ENCODE measurements around the gene POU2F3.
A peak's percentile ranks its signal among the peaks of the same experiment; 100 is the strongest.

The POU2F3 gene

GRCh38 chr11:120331301-120331996 lies 91.5 kb downstream of the POU2F3 start:
- ATAC-seq (replicated peaks) (no peak), DNase-seq (no peak)
- Mint-ChIP-seq H3K4me1 (peaks cover 12 to 16% of the 10 kb centered on the region in 2 donors), H3K27me3 (peaks cover 41 to 61% of the 10 kb centered on the region in 2 donors), H3K9me3 (no peaks in the 10 kb centered on the region), H3K27ac (no peak overlapping the region), H3K36me3 (peaks cover 0 to 4% of the 10 kb centered on the region in 2 donors), H3K4me3 (no peak overlapping the region)

DNA sequence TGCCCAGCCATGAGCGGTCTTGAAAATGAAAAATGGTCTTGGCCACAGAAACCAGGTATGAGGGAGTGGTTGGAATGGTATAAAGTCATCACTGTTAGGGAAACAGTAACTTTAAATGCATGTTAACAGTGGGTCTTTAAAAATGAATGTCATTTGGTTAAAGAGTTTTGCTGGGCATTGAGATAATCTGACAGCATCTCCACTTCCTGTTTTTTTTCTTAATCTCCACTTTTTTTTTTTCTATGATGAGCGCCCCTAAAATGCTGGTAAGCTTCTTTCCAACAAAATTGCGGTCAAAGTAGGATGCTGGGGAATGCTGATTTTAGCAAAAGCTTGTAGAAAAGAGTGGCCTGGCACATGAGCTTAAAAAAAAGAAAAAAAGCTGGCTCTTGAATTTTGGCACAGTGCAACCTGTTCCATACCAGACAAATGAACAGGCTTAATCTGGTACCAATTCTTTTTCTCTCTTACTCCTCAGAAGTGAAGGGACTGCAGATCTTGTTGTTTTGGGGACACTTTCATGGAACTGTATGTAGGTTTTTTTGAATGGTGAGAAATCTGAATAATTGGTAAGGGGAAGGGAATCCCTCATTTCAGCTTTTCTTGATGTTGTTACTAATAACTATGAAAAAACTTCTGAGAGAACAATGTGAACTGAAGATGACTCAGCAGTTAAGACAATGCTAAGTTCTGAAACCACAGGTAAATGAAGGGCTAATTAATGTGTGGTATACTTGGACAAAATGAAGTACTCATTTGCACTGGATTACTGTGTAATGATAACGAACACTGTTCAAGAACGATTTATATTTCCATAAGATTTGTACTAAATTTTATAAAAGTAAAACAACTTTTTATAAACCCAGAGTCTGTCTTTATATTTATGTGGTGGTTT lies 93.1 kb downstream of the POU2F3 start:
- H3K4me1 Mint-ChIP-seq, result peaks cover 14 to 23% of the 10 kb centered on the region in 2 donors
- no peak overlapping the region for H3K4me3 Mint-ChIP-seq
- peaks cover 37 to 57% of the 10 kb centered on the region in 2 donors for H3K27me3 Mint-ChIP-seq
- no peaks in the 10 kb centered on the region for H3K9me3 Mint-ChIP-seq
- ATAC-seq (replicated peaks), result no peak
- no peak for DNase-seq
- no peak overlapping the region for H3K27ac Mint-ChIP-seq
- H3K36me3 Mint-ChIP-seq, result peaks cover 0 to 4% of the 10 kb centered on the region in 2 donors

DNA sequence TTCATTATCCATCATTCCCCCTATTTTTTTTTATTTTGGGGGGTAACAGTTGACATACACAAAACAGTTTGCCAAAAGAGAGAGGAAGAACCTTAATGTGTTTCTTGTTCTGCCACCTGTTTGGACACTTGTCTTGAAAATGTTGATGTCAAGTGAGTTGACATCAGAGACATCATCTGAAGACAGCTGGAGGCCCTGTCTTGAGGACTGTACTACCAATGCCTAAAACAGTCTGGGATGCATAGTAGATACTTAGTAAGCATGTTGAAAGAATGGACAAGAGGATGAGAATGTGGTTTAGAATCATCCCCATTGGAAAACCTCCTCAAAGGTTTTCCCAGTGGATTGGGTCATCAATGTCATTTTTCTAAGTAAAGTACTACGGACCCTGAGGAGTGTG lies 93.9 kb downstream of the POU2F3 start:
- peaks cover 0 to 4% of the 10 kb centered on the region in 2 donors for H3K36me3 Mint-ChIP-seq
- peaks cover 12 to 23% of the 10 kb centered on the region in 2 donors for H3K4me1 Mint-ChIP-seq
- ATAC-seq (replicated peaks) (no peak), DNase-seq (no peak)
- no peaks in the 10 kb centered on the region for H3K9me3 Mint-ChIP-seq
- H3K27me3 Mint-ChIP-seq, result peaks cover 33 to 51% of the 10 kb centered on the region in 2 donors
- H3K27ac Mint-ChIP-seq, result no peak overlapping the region
- no peak overlapping the region for H3K4me3 Mint-ChIP-seq

- Mint-ChIP-seq H3K36me3 (peaks cover 0 to 4% of the 10 kb centered on the region in 2 donors), H3K4me3 (no peak overlapping the region), H3K4me1 (peaks cover 12 to 23% of the 10 kb centered on the region in 2 donors), H3K27me3 (peaks cover 32 to 48% of the 10 kb centered on the region in 2 donors), H3K27ac (no peak overlapping the region), H3K9me3 (no peaks in the 10 kb centered on the region)
- DNase-seq, result no peak
- ATAC-seq (replicated peaks), result no peak
These were observed 94.4 kb downstream of the POU2F3 start for GRCh38 chr11:120334332-120334731.

- Mint-ChIP-seq H3K4me3 (peak overlapping the region; percentile 66 to 93), H3K9me3 (no peaks in the 10 kb centered on the region), H3K27me3 (peaks cover 36 to 48% of the 10 kb centered on the region in 2 donors), H3K4me1 (peaks cover 16 to 29% of the 10 kb centered on the region in 2 donors), H3K27ac (no peak overlapping the region), H3K36me3 (peaks cover 3 to 4% of the 10 kb centered on the region in 2 donors)
- ATAC-seq (replicated peaks) (peak; percentile 22 to 28), DNase-seq (peak; percentile 47)
These were observed 95.0 kb downstream of the POU2F3 start for GRCh38 chr11:120334894-120335462.

GRCh38 chr11:120335556-120335907 lies 95.6 kb downstream of the POU2F3 start:
- peak; percentile 39 to 45 for ATAC-seq (replicated peaks)
- H3K9me3 Mint-ChIP-seq, result no peaks in the 10 kb centered on the region

DNA sequence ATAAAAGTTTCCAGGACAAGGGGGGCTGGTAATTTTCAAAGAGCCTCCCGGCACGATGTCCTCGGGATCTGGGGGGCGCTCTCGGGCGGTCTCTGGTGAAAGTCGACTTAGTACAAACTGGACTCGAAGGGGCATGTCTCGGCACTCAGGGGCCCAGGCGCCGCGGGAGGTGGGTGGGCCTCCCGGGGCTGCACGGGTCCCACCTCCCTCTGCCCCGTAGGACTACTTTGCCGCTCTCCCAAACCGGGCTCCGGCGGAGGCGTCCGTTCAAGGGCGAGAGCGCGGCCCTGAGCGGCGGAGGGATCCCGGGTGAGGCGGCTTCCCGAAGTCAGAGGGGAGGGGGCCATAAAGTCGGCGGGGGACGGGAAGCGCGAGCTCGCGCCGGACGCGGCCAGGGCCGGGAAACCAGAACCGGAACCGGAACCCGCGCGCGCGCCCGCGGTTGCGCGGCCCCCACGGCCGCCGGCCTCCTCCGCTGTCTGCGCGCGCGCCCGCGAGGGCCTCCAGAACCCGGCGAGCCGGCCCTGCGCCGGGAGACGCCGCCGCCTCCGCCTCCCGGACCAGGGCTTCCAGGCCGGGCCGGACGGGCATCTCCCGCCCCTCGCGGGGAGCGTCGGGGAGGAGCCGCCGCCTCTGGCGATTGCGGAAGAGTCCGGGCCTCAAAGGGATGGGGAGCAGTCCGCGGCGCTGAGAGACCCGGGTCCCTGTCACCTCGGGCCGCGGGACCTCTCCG lies 96.1 kb downstream of the POU2F3 start, which contains the start of gene ARHGEF12:
TSS of gene ARHGEF12 (plus strand) at position 506 of the 733 bp plus-strand sequence. CDS start 831 bp downstream, outside the sequence.
- Mint-ChIP-seq H3K36me3 (peaks cover 0 to 4% of the 10 kb centered on the region in 2 donors), H3K4me1 (peaks cover 16 to 29% of the 10 kb centered on the region in 2 donors), H3K4me3 (peak within 1 kb of the TSS; percentile 92 to 93), H3K27ac (peak within 1 kb of the TSS; percentile 86), H3K9me3 (no peaks in the 10 kb centered on the region), H3K27me3 (peaks cover 27 to 45% of the 10 kb centered on the region in 2 donors)
- peak; percentile 75 to 82 for ATAC-seq (replicated peaks)
- DNase-seq, result peak; percentile 79

More at GRCh38 chr11:120335556-120335907, 95.6 kb downstream of the POU2F3 start:
- Mint-ChIP-seq H3K36me3 (peaks cover 0 to 4% of the 10 kb centered on the region in 2 donors), H3K27ac (peak overlapping the region; percentile 20), H3K4me1 (peaks cover 16 to 29% of the 10 kb centered on the region in 2 donors), H3K4me3 (peak overlapping the region; percentile 66 to 93), H3K27me3 (peaks cover 32 to 48% of the 10 kb centered on the region in 2 donors)
- no peak for DNase-seq

GRCh38 chr11:120336641-120337354 lies 96.9 kb downstream of the POU2F3 start:
- peak; percentile 69 to 70 for ATAC-seq (replicated peaks)
- H3K4me3 Mint-ChIP-seq, result peak overlapping the region; percentile 92 to 93
- H3K4me1 Mint-ChIP-seq, result peaks cover 16 to 29% of the 10 kb centered on the region in 2 donors
- no peaks in the 10 kb centered on the region for H3K9me3 Mint-ChIP-seq
- H3K36me3 Mint-ChIP-seq, result peaks cover 0 to 4% of the 10 kb centered on the region in 2 donors
- peak overlapping the region; percentile 86 for H3K27ac Mint-ChIP-seq
- peak; percentile 42 for DNase-seq
- peaks cover 24 to 38% of the 10 kb centered on the region in 2 donors for H3K27me3 Mint-ChIP-seq

- Mint-ChIP-seq H3K27ac (peak overlapping the region; percentile 86), H3K36me3 (peaks cover 3 to 4% of the 10 kb centered on the region in 2 donors), H3K4me1 (peaks cover 19 to 36% of the 10 kb centered on the region in 2 donors), H3K9me3 (peaks cover 0 to 2% of the 10 kb centered on the region in 2 donors), H3K27me3 (peaks cover 30 to 42% of the 10 kb centered on the region in 2 donors), H3K4me3 (peak overlapping the region; percentile 92 to 93)
- ATAC-seq (replicated peaks), result no peak
- no peak for DNase-seq
These were observed 97.6 kb downstream of the POU2F3 start for GRCh38 chr11:120337355-120338106.

DNA sequence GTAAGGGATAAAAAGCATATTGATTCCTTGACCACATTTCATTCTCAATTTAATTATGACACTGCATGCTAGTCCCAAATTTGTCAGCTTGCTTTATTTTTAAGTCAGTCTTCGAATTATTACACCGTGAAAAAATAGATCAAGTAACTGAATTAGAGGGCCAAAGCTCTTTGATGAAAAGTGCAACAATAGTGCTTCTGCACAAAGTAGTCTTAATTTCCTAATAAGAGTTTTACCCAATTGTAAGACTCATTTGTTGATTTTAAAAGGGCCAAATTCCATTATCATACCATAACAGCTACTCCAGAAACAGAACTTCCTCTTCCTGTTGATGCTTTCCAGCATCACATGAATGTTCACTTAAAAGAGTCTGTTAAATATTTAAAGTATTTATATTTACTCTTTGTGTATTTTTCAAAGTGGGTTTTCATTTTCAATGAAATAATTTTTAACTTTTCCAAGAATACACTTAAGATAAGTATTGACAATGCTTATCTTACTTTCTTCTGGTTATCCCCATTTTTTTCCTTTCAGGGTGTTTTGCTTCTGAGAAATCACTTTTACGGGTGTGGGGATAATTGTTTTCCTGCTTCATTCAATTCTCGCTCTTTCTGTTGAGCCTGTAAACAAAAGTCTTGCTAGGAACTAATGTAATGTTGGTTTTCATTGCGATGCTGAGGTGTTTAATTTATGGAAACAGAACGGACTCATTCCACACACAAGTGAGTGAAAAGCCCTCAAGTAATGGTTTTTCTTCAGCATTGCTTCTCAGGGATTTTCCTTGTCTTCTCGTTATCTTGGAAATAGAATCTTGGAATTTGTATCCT lies 98.4 kb downstream of the POU2F3 start:
- Mint-ChIP-seq H3K9me3 (peaks cover 0 to 2% of the 10 kb centered on the region in 2 donors), H3K27ac (no peak overlapping the region), H3K4me1 (peaks cover 19 to 36% of the 10 kb centered on the region in 2 donors), H3K36me3 (peaks cover 4% of the 10 kb centered on the region in 2 donors), H3K27me3 (peaks cover 31 to 38% of the 10 kb centered on the region in 2 donors), H3K4me3 (peak overlapping the region in 1 of 2 donors; percentile 93)
- ATAC-seq (replicated peaks), result no peak
- no peak for DNase-seq

DNA sequence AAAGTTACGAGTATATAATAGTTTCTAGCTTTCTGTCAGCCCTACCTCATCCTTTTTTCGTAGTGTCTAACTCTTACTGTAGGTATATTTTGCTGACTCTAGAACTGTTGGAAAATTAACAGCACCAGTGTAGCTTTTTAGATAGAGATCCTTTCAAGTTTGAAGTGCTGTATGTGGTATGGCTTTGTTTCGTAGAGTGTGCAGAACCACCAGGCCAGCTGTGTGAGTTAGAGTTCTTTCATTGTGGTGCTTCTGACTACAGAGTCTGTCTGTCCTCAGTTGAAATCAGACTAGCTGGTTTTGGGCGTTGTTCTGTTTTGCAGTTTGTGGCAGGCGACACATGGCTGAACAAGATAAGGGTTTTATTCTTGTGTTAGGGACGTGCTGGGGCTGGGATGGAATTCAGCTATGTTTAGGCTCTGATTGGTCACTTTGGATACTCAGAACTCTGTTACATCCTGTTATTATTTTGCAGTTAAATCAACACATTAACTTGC lies 99.5 kb downstream of the POU2F3 start:
- ATAC-seq (replicated peaks) (no peak), DNase-seq (no peak)
- H3K27ac Mint-ChIP-seq, result no peak overlapping the region
- H3K27me3 Mint-ChIP-seq, result peaks cover 27 to 37% of the 10 kb centered on the region in 2 donors
- no peak overlapping the region for H3K4me3 Mint-ChIP-seq
- peaks cover 4% of the 10 kb centered on the region in 2 donors for H3K36me3 Mint-ChIP-seq
- peaks cover 22 to 46% of the 10 kb centered on the region in 2 donors for H3K4me1 Mint-ChIP-seq
- peaks cover 0 to 2% of the 10 kb centered on the region in 2 donors for H3K9me3 Mint-ChIP-seq

DNA sequence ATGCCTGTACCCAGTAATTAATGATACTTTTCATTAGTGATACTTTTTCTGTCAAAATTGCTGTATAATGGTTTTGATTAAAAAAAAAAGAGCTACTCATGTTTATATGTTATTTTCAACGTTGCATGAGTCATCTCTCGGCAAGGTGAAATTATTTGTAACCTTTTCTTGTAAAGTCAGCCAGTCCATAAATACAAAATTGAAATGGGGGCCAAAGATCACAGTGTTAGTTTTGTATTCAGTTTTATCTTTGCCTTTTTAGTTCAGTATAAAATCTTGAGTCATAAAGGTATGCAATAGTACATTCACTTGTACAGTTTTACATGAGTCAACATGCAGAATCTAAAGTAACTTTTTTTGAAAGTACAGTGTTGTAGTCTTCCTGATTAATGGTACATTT lies 100.6 kb downstream of the POU2F3 start:
- Mint-ChIP-seq H3K4me3 (no peak overlapping the region), H3K27me3 (peaks cover 31 to 43% of the 10 kb centered on the region in 2 donors), H3K27ac (no peak overlapping the region), H3K9me3 (peaks cover 0 to 2% of the 10 kb centered on the region in 2 donors), H3K4me1 (peaks cover 27 to 48% of the 10 kb centered on the region in 2 donors), H3K36me3 (peaks cover 4% of the 10 kb centered on the region in 2 donors)
- DNase-seq, result no peak
- ATAC-seq (replicated peaks), result no peak

Measured in stimulated activated naive B cell treated with anti-CD40 and anti-IgM and Interleukin-4, amounts not matched to agents 10 μg/mL and 1 μg/mL and 100 μg/mL, for 72 hours (primary cell).